HG03439 (cell line): ENCODE data around the gene SERTAD2.

Experiments
- ATAC-seq: cut with Tn5 transposase; IDR thresholded peaks from one replicate; pipeline ENCODE4 v1.9.1; 2021; ENCODE audit warnings: mild to moderate bottlenecking, moderate library complexity; ENCODE audit not compliant: unreplicated experiment

The SERTAD2 gene

GRCh38 chr2:64587561-64587960, 66.2 kb downstream of the SERTAD2 start:
- no peak for ATAC-seq

GRCh38 chr2:64586883-64587481, 66.7 kb downstream of the SERTAD2 start:
- ATAC-seq, result no peak

- ATAC-seq, result no peak
These were observed 67.7 kb downstream of the SERTAD2 start for GRCh38 chr2:64586054-64586453.

GRCh38 chr2:64582774-64583340, 70.9 kb downstream of the SERTAD2 start:
- ATAC-seq, result peak; percentile 83

GRCh38 chr2:64581777-64582539, 71.8 kb downstream of the SERTAD2 start:
- ATAC-seq, result no peak
